Heart left ventricle (tissue), 16 donors: ENCODE data around the gene EXOC4. TPM values are rescaled to one million over a fixed set of nuclear protein-coding genes. Genes with fewer than 3 reads are reported as not detected.

Experiments used
- ATAC-seq, 4 donors: fragments of 200-7000 bp; cut with Tn5 transposase; one replicate each; pipeline ENCODE4 v1.9.1; 2020 to 2022; ENCODE audit warnings: moderate library complexity in 4 of 4, mild to moderate bottlenecking in 3 of 4, moderate number of reproducible peaks in 1 of 4
- DNase-seq, 5 donors: peaks; one replicate each; pipeline ENCODE4 v3.0.0-alpha.2; 2020
- H3K27ac ChIP-seq, 12 donors: fragments of 200-600 bp; sonication (generic) in 4 of 12; one replicate each; pipeline versions ENCODE4 v1.5.0 to v1.8.0; 2016 to 2022; ENCODE audit warnings: mild to moderate bottlenecking in 2 of 12
- H3K27me3 ChIP-seq, 9 donors: fragments of 200-600 bp; sonication (generic) in 2 of 9; one replicate each; pipeline versions ENCODE4 v1.5.1 to v1.8.0; 2016 to 2022; ENCODE audit warnings: mild to moderate bottlenecking in 3 of 9
- H3K36me3 ChIP-seq, 9 donors: fragments of 200-600 bp; sonication (generic) in 2 of 9; one replicate each; pipeline versions ENCODE4 v1.5.0 to v1.8.0; 2018 to 2022; ENCODE audit warnings: mild to moderate bottlenecking in 2 of 9
- H3K4me1 ChIP-seq, 12 donors: fragments of 200-600 bp; sonication (generic) in 4 of 12; one replicate each; pipeline versions ENCODE4 v1.5.0 to v1.8.0; 2016 to 2022; ENCODE audit warnings: mild to moderate bottlenecking in 3 of 12
- H3K4me3 ChIP-seq, 12 donors: fragments of 200-600 bp; sonication (generic) in 4 of 12; one replicate each; pipeline versions ENCODE4 v1.5.0 to v1.8.0; 2017 to 2022; ENCODE audit warnings: mild to moderate bottlenecking in 9 of 12, moderate library complexity in 4 of 12
- H3K9me3 ChIP-seq, 12 donors: fragments of 200-600 bp; sonication (generic) in 4 of 12; one replicate each; pipeline versions ENCODE4 v1.5.0 to v1.8.0; 2016 to 2022; ENCODE audit warnings: mild to moderate bottlenecking in 1 of 12
- CTCF ChIP-seq, 12 donors: fragments of 200-600 bp; sonication (generic) in 4 of 12; IDR thresholded peaks; one replicate each; pipeline versions ENCODE4 v1.5.0 to v1.8.0; 2018 to 2022; ENCODE audit warnings: antibody characterized with exemption in 12 of 12, mild to moderate bottlenecking in 5 of 12
- POLR2A ChIP-seq, 2 donors: fragments of 450-650 bp; IDR thresholded peaks; one replicate each; pipeline ENCODE4 v1.6.1; 2017; ENCODE audit warnings: antibody characterized with exemption in 2 of 2, mild to moderate bottlenecking in 2 of 2, moderate library complexity in 2 of 2
- WGBS, 4 donors: extraction: QIAGEN DNeasy Blood & Tissue Kit in 2 of 4; methylation state at CpG; one replicate each; pipeline versions ENCODE4 v1.1.5 to v1.1.7; 2013 to 2018; 5-methylcytosine and 5-hydroxymethylcytosine counted together
- intact Hi-C, 10 donors: fragments of 100-400 bp; cut with DNase I; formaldehyde crosslinking; loops; one replicate each; pipeline versions ENCODE4 v1.11.1 to v1.14.2; 2022
- polyA plus RNA-seq, 2 donors: library from polyadenylated mRNA; stranded (reverse); fragments of 200-250 nt; gene quantifications; one replicate each; pipeline ENCODE4 v1.2.3, GENCODE V29; 2013
- total RNA-seq, 9 donors: library from RNA; depleted of rRNA in 2 of 9; stranded (reverse); fragments of >200 nt in 2 of 9; fragmentation: NEBNext Ultra II Directional in 3 of 9; extraction: Animal tissue kit (Norgen Biotek cat#: 25700) in 3 of 9; gene quantifications; one replicate each; pipeline versions ENCODE4 v1.1.0 to v1.2.4, GENCODE V29; 2016 to 2023
- donor health status: ischemic (EF 13 %, LVEDD 7.1; RV severe dilation, severe dysfunction).
- donor health status: healthy with polysubstance abuse.
- donor health status: DM: no; HTN: yes; CAD: no.
- donor health status: DM: no; HTN: no; CAD: no.
- donor health status: ischemic (EF 25% LVEDD 6.9; RV normal size, moderate dysfunction).
- donor health status: ischemic (EF 25% LVEDD 5.7; RV mildly dilated, moderate dysfunction).
- donor health status: healthy.
- donor health status: DM: yes; HTN: yes; CAD: no.
- donor health status: ischemic (EF 35%, LVEDD 5.7; RV mildly dilated, moderate dysfunction).
- donor health status: nonischemic (EF 11% LVEDD 7.7; RV severe dilation, severe dysfunction).
- donor health status: DM: yes; HTN: yes; CAD: no.
- donor health status: PGD.
- donor health status: ischemic (EF 29% LVEDD 5.4; RV normal size, mild dysfunction).
- donor health status: nonischemic (EF 23%, LVEDD 6.1; RV moderate dilation, normal function).

Gene EXOC4
- total and polyA plus RNA-seq, 11 donors = 8.8 to 61.2 (median 33.8) TPM

GRCh38 chr7:133815611-133816210 lies 562.8 kb downstream of the EXOC4 start:
- Histone ChIP-seq H3K9me3 (no peaks in the 10 kb centered on the region), H3K27me3 (no peaks in the 10 kb centered on the region), H3K27ac (no peak overlapping the region), H3K4me1 (peaks cover 0 to 5% (median 2%) of the 10 kb centered on the region in 12 donors), H3K4me3 (no peak overlapping the region), H3K36me3 (peaks cover 0 to 17% (median 12%) of the 10 kb centered on the region in 9 donors)
- intact Hi-C loops = no loop called here
- TF ChIP-seq POLR2A (IDR thresholded peaks at IDR 0.05) (no peak), CTCF (IDR thresholded peaks at IDR 0.05) (no peak)
- ATAC-seq (no peak), DNase-seq (no peak)
- 77 to 84% (median 79%) methylated on average over 3 of the region's 3 CpGs for WGBS, 4 donors

- H3K27ac ChIP-seq = no peak overlapping the region
- no peak for DNase-seq
- intact Hi-C loops = loop anchor here in 1 of 10 donors (2.0 kb wide), 1 partner anchor 21 kb away; no protein-coding TSS in a partner anchor
- 94 to 100% (median 97%) methylated on average over 3 of the region's 3 CpGs for WGBS, 4 donors
- H3K36me3 ChIP-seq = peaks cover 0 to 17% (median 12%) of the 10 kb centered on the region in 9 donors
- H3K4me1 ChIP-seq = peaks cover 0 to 8% (median 3%) of the 10 kb centered on the region in 12 donors
- H3K9me3 ChIP-seq = no peaks in the 10 kb centered on the region
- H3K27me3 ChIP-seq = no peaks in the 10 kb centered on the region
- no peak for ATAC-seq
- H3K4me3 ChIP-seq = no peak overlapping the region
- TF ChIP-seq POLR2A (IDR thresholded peaks at IDR 0.05) (no peak), CTCF (IDR thresholded peaks at IDR 0.05) (no peak)
Measured at GRCh38 chr7:133819695-133820094, 566.8 kb downstream of the EXOC4 start.

GRCh38 chr7:133820584-133820983 lies 567.7 kb downstream of the EXOC4 start:
- no peak overlapping the region for H3K27ac ChIP-seq
- ATAC-seq (peak in 2 of 4 donors; percentile 35 to 70), DNase-seq (no peak)
- no peak overlapping the region for H3K4me3 ChIP-seq
- H3K4me1 ChIP-seq = peaks cover 0 to 8% (median 3%) of the 10 kb centered on the region in 12 donors
- intact Hi-C loops = no loop called here
- peaks cover 0 to 17% (median 12%) of the 10 kb centered on the region in 9 donors for H3K36me3 ChIP-seq
- 42 to 56% (median 49%) methylated on average over 4 of the region's 4 CpGs for WGBS, 4 donors
- TF ChIP-seq CTCF (IDR thresholded peaks at IDR 0.05) (no peak), POLR2A (IDR thresholded peaks at IDR 0.05) (no peak)
- no peaks in the 10 kb centered on the region for H3K9me3 ChIP-seq
- H3K27me3 ChIP-seq = no peaks in the 10 kb centered on the region

GRCh38 chr7:133821171-133821570 lies 568.3 kb downstream of the EXOC4 start:
- TF ChIP-seq CTCF (IDR thresholded peaks at IDR 0.05) = no peak
- TF ChIP-seq POLR2A (IDR thresholded peaks at IDR 0.05) = no peak
- DNase-seq (no peak), ATAC-seq (no peak)
- intact Hi-C loops = no loop called here
- Histone ChIP-seq H3K27ac (no peak overlapping the region), H3K9me3 (no peaks in the 10 kb centered on the region), H3K4me3 (no peak overlapping the region), H3K36me3 (peaks cover 0 to 17% (median 12%) of the 10 kb centered on the region in 9 donors), H3K27me3 (no peaks in the 10 kb centered on the region), H3K4me1 (peaks cover 0 to 8% (median 3%) of the 10 kb centered on the region in 12 donors)
- WGBS, 4 donors = 86 to 99% (median 94%) methylated on average over 2 of the region's 2 CpGs
